HG03097 (cell line): ENCODE results near the gene BCR.

Experiments used
- ATAC-seq: cut with Tn5 transposase; IDR thresholded peaks from one replicate; pipeline ENCODE4 v1.9.1; 2021; ENCODE audit not compliant: unreplicated experiment, low FRiP score

Gene BCR

DNA sequence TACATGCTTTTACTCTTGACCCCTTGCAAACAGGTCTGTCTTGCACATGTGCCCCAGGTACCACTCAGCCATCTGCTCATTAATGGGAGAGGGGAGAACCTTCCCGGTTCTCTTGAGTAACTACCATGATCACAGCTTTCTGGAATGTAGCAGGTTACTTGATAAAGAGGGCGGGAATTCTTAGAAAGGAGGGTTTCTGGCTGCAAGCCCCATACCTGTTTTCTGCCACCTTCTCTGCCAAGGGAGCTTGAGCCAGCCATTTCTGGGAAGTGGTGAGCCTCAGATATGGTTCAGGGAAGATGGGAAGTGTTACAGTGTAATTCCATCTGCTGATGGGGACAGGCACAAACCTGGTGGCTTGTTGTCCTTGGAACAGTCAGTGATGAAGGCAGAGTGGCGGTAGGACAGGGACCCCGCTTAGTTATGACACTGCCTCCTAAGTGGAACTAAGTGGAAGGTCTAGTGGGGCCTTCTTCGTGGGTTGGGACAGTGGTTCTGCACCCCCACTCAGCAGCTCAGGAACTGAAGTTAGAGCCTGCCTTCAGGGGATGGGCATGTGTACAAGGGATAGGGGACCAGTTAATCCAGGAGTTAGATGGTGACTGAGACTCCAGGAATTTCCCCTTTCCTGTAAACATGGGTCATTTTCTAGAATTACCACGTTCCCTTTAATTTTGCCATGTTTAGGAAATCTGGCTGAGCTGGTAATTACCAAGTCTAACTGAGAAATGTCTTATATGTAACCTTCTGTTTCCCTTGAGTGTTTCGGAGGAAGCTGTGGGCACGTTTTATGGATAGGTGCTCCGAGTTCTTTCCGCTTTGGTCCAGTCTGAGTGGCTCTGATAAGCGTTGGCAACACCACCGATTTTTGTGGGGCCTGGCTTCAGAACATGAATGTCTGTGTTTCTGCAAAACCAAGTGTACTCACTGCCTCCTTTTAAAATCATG, 35.3 kb downstream of the BCR start:
- no peak for ATAC-seq

DNA sequence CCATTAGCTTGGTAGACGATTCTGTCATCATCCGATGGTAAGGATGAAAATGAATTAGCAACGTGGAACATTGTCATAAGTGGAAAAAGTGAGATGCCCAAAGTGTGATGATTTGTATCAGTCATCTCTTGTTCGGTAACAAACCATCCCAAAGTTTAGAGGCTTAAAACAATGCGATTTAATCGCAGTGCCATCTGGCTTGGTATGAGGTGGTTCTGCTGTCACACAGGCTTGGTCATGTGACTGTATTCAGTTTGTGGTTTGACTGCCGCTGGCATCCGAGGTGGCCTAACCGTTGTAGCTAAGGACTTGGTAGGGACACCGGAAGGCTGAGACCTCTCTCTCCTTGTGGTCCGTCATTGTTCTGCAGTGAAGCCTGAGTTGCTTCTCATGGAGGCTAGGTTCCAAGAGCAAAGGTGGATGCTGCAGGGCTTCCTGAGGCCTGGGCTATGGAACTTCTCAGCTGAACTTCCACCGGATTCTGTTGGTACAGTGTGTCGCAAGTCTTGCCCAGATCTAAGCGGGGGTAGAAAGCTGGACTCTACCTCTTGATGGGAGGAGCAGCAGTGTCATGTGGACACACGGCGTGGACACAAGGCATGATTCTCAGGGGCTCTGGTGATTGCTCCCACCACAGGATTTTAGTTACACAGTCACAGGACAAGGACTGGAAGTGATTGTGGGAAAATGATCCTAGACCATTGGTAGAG, 36.3 kb downstream of the BCR start:
- ATAC-seq: no peak

DNA sequence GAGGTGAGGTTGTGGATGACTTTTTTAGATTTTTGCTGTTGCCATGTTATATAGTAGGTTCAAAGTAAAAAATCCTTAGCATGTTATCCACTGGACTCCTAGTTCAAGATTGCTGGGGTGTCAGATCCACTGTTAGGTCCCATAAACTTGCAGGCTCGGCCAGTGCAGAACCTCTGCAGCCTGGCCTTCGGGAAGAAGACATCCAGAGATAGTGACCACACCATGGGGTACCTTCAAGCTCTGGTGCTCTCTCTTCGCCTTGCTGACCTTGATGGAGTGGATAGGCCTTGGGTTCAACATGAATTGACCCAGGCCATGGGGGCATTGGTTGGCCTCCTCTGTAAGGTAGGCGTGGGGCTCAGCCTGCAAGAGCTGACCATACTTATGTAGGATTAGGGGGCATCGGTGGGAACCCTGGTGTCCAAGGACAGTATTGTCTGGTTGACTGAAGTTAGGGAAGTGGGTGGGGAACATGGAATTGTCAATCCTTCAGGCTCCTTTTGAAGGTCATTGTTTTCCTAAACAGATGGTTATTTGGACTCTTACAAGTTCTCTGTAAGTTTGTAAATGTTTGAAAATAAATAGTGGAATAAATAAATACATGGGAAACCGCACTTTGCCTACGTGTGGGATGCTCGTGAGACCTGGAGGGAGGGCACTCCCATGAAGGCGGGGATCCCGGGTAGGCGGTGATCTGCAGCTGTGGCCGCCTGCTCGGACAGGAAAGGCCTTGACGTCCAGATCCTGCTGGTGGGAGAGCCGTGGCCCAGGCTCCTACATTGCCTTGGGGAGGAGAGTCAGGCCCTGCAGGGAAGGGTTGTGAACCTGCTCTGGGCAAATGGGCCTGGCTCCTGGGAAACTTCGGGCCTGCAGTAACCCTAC, 37.1 kb downstream of the BCR start:
- ATAC-seq: no peak

DNA sequence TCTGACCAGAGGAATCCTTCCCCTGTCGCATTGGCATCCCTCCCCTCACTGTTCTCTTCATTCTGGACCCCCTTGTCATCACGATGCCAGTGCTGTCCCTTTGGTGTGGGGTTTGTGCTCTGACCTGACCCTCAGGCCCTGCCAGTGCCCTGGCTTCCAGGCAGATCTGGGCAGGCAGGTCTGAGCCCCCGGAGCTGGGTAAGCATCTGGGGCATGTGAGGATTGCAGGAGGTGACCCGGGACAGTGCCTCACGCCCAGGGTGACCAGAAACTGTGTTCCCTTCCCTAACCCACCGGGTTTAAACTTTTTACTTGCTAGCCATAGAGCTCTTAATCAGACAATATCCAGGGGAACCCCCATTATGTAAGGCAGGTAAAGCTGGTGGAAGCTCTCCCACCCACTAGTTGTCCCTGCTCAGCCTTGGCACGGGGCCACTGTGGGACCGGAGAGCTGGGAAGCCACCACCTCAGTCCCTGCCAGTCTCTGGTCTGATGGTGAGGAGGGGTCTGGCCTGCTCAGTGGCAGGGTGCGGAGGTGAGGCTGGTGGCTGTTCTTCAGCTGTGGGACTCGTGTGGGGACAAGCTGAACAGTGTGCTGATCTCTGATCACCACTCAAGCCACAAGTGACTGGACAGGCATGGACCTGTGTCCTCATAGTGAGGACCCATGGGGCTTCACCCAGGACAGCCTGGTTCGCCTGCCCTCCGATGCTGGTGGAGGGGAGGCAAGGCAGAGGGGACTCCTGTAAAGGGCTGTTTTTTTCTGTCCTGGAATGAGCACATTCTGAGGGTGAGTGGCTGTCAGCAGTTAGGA, 38.0 kb downstream of the BCR start:
- no peak for ATAC-seq

DNA sequence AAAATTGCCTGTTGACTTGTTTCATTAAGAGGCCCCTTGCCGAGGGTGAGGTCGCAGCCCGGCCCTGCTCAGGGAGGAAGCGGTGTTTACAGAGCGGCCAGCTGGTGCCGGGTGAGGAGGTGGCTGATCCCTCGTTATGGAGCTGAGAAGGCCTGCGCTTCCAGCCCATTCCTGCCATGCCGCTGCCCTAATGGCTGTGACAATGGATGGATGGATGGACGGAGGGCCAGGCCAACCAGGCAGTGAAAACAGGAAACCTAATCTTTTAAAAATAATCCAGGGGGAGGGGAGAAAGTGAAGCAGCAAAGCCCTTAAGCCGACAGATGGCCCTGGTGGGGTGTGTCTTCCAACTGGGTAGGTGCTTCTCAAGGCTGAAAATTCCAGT, 38.5 kb downstream of the BCR start:
- no peak for ATAC-seq

DNA sequence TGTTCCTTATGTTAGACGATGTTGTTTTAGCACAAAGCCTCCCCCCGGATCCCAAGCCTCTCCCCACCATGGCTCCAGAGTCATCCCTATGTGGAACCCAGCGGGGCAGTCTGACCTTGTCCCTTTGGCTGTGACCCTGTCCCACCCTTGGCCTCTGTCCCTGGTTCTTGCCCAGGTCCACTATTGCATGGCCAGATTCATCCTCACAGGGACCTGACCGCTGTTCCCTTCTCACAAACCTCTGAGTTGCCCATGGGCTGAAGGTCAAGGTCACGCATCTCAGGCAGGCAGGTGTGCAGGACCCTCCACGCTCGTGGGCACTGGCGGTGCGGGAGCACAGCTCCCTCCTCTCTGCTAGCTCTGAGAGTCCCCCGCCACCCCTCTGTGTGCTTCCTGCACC, 39.0 kb downstream of the BCR start:
- no peak for ATAC-seq

DNA sequence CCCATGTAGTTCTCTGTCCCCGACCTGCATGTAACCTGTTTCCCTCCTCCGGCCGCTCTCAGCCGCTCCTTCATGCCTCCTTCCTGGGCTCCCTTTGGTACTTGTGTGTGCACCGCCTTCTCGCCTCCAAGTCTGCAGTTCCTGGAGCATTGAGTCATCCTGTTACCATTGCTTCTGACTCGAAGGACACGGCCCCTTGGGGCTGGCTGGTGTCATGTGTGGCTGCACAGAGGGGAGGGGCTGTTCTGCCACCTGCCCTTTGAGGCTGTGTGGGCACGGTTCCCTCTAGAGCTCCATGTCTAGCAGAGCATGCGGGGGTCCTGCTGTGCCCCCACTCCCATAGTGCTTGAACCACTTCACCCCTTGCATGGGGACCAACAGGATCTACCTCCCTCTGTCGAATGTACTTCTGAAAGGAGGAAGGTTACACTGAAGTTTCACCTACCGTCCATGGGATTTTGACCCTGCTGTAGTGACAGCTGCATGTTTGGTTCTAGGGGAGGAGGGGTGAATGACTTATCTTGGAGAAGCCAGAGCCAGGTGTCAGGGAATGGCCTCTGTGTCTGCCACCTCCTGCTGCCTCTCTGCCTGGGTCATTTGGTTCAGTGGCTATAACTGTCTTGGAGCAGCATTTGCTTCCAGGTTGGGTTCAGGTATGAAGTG, 39.6 kb downstream of the BCR start:
- peak; percentile 58 for ATAC-seq

DNA sequence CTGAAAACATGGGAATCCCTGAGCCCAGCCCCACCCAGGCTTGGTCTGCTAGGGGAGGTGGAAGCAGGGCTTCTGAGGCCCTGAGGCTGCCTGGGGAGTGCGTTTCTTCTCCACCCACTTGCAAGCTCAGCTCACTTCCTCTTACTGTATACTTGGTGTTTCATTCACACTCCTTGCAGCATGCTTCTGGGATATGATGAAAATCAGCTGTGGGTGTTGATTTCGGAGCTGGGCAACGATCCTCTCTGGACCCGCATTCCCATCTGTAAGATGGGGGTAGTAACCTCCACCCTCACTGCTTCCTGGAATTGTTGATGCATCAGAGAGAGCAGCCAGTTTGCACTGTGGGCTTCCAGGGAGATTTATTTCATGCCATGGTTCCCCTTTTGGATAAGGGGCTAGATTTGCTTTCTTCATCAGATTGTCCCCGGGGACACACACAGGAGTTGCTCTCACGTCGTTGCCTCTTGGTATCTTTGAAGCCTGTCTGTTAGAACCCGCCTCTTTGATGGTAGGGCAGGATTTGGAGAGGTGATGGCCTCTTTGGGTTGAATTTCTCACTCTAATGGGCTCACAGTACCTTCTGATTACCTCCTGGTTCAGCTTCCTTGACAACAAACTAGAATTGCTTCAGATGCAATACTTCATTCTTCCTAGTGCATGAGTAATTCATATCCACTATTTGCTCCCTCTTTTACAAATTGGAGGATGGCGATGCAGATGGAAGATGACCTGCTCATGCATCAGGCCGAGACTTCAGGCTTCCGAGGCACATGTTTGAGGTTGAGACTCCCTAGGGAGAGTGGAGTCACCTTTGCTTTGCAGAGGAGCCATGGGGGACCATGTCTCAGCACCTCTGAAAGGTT, 40.4 kb downstream of the BCR start:
- ATAC-seq: no peak

DNA sequence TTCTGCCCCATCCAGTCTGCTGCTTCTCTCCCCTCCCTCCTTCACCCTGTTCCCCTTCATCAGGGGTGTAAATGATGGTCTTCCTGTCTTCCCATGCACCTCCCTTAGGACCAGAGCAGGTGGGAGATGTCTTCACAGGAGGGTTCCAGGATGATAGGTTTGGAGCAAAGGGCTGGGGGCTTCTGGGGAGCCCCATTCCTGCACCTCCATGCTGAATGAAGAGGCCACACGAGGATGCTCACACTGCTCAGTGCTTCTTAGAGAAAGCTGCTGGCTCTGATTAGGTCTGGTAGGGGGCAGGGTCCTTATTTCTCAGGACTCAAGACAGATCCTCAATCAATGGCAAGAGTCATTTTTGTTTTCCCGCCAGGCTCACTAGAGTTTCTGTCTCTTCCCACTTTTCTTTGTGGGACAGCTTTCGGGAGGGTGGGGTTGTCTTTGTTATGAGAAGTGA, 41.1 kb downstream of the BCR start:
- ATAC-seq: no peak

DNA sequence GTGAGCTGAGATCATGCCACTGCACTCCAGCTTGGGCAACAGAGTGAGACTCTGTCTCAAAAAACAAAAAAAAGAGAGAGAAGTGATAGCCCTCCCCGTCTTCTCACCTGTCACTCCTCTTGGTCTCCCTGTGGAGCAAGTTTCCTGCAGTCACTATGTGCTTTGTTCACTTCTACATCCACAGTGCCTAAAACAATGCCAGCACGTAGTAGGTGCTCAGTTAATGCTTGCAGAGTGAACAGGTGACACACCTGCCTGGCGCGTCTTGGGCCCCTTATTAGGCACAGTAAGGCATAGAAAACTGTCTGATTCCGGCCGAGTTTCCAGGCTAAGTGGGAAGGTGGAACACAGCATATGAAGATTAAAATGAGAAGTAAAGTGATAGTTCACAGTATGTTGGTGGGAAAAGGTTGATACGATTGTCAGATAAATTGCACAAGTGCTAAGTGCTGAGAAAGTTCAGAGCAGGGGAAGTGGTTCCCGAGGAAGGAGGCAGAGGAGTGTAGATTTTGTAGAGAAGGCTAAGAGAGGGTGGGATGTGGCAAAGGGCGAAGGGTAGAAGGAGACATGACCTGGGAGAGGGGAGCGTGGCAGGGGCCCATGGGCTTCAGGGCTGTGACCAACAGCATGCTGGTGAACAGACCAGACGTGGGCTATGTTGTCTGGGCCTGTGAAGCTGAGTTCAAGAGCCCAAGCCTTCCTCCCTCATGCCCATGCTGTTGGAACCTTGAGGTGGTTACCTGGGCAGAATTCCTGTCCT, 41.9 kb downstream of the BCR start:
- no peak for ATAC-seq

DNA sequence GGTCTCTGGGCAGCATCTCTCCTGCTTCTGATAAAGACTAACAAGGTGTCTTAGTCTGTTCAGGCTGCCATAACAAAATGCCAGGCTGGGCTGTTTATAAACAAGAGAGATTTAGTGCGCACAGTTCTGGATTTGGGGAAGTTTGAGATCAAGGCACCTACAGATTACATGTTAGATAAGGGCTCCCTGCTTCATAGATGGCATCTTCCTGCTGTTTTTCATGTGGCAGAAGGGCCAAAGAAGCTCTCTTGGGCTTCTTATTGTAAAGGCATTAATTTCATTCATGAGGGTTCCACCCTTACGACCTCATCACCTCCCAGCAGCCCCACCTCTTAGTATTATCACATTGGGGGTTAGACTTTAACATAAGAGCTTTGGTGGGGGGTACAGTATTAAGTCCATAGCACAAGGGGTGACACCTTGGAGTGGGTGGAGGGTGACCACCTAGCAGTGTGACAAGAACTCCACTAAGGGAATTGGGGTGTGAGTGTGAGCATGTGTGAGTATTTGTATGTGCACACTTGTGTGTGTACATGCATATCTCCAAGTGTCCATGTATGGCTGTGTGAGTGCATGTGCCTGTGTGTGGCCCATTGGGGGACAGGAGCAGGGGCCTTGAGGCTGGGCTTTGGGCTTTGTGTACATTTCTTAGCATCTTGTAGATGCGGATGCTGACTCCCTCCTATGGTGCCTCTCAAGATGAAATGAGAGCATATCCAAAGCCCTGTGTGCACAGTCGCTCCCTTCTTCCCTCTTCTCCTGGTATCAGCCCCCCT, 42.7 kb downstream of the BCR start:
- no peak for ATAC-seq

DNA sequence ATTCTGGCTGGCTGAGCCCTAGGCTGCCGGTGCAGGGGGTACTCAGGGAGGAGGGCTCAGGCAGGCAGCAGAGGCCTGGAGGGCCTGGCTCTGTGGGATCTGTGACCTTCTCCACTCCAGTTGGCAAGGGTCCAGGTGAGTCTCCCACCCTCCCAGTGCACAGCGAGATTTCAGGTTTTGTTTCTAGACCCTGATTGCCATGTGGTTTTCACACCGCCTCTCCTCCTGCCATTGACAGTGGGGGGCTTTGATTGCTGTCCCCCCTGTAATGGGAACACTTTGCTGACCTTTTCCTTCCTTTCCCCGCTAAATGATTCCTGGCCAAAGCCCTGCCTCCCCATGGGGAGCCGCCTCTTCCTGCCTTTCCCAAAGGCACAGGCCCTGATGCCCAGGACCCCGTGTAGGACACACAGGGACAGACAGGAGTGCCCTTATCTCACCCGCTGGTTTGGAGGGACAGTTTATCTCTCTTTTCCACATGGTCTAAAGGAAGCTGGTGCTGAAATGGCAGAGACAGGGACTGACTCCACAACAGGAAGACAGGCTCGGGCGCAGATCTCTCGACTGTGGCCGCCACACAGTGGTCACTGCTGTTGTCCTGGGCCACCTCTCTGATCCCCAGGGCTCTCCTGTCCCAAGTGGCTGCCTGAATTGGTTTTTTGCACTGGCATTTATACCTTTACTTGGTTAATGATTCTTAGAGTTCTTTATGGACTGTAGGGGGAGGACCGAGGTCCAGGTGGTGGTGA, 43.4 kb downstream of the BCR start:
- no peak for ATAC-seq

DNA sequence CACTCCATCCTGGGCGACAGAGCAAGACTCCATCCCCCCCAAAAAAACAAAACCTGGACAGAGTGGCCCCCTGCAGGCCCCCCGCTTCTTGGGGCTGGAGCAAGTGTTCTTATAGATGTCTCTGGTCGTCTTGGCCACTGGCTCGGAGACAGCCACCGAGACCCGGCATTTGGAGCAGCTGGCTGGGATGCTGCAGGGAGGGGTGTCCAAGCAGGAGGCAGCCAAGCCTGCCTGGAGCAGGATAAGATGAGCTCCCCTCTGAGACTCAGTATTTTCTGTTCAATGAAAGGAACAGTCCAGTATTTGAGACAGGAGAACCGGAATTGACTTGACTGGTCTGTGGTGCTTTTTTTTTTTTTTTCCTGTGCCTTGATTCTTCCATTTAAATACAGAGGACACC, 44.5 kb downstream of the BCR start:
- ATAC-seq: no peak

DNA sequence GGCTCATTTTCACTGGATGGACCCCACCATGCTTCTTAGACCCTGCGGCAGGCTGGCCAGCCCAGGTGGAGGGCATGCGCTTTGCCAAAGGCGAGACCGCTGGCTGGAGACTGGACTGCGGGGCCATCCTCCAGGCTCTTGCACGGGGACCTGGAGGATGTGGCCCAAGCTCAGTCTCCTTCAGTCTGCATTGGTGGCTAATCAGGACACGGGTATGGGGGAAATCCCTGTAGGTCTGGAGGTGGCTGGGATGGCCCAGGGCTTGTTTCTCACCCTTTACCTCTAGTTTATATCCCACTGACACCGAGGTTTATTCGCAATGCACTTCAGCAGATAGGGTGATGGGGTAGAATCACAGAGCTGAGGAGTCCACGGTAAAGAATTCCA, 45.0 kb downstream of the BCR start:
- ATAC-seq: no peak

DNA sequence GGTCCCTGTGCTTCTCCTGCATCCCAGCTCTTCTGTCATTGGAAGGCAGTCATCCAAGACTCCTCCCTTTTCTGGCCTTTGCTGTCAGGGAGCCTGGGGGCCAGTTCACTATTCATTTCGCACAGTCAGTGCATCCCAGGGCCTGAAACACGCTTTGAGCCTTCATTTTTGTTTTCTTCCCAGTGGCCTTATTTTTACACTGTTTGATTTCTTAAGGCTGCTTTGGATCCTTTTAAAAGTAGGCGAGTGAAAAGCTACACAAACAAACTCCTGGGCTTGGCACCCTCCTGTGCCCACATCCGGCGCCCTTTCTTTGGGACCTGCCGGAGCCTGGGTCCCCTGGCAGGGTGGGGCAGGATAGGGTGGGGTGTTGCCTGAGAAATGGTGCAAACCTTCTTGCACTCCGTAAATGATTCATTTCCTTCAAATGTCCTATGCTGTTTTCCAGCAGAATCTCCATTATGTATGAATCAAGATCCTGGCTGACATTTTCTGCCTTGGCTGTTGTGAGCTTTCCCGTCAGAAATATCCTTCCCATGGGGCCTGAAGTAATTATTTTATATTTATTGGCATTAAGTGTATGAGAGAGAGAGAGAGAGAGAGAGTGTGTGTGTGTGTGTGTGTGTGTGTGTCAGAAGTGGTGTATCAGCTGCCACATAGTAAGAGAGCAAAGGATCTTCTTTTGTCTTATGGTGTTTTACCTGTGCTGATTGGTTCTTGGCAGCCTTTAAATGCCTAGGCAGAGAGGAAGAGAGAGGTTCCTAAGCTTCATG, 45.6 kb downstream of the BCR start:
- no peak for ATAC-seq

DNA sequence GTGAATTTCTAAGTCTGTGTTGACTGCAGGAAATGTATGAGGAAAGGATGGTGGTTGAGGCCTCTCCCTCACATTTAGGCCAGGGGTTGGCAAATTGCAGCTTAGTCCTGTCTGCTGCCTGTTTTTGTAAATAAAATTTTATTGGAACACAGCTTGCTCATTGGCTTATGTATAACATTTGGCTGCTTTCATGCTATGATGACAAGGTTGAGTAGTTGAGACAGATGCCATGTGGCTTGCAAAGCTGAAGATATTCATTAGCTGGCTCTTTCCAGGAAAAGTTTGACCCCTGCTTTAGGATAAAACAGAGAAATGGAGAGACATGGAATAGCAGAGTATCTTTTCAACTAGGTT, 46.2 kb downstream of the BCR start:
- no peak for ATAC-seq
